Measurements from ENCODE around the gene PTTG1IP.
"Not testable (repeated sequence)": the region's sequence is repeated elsewhere in the genome, so short reads cannot be mapped to it uniquely, and the experiment has no call there.

- not testable (repeated sequence) for TF ChIP-seq CTCF (IDR thresholded peaks at IDR 0.05; ENCODE audit: borderline replicate concordance, extremely low read depth, low read length, poor library complexity, severe bottlenecking); EZH2 (IDR thresholded peaks at IDR 0.05; ENCODE audit: borderline replicate concordance, low read depth, low read length, severe bottlenecking)
Measured at GRCh38 chr21:44912506-44913412, 39.3 kb upstream of the PTTG1IP start.
